ENCODE data around the gene METTL24.

- TF ChIP-seq CTCF (conservative IDR thresholded peaks at IDR 0.05; ENCODE audit: low read length) (no peak), EZH2phosphoT487 (IDR thresholded peaks at IDR 0.05; ENCODE audit: borderline replicate concordance) (no peak)
These were observed 17.7 kb downstream of the METTL24 start for GRCh38 chr6:110340392-110340965.
